Activated CD4-positive, CD25-positive, alpha-beta regulatory T cell treated with anti-CD3 and anti-CD28 coated beads, Interleukin-2, amount 50 U/mL, for 72 hours (primary cell): Measurements from ENCODE around the gene CA14.
A peak's percentile ranks its signal among the peaks of the same experiment; 100 is the strongest.
"Not testable (repeated sequence)": the region's sequence is repeated elsewhere in the genome, so short reads cannot be mapped to it uniquely, and the experiment has no call there.

Experiments
- DNase-seq: peaks from one replicate; pipeline ENCODE4 v3.0.0; 2021

The CA14 gene

GRCh38 chr1:150236614-150237100 lies 20.9 kb upstream of the CA14 start:
- no peak for DNase-seq

GRCh38 chr1:150237176-150237575 lies 20.4 kb upstream of the CA14 start:
- not testable (repeated sequence) for DNase-seq

- no peak for DNase-seq
These were observed 19.8 kb upstream of the CA14 start for GRCh38 chr1:150237746-150238145.

- no peak for DNase-seq
These were observed 14.6 kb upstream of the CA14 start for GRCh38 chr1:150243003-150243402.

GRCh38 chr1:150249936-150250335 lies 7.6 kb upstream of the CA14 start:
- DNase-seq: no peak

- DNase-seq: no peak
These were observed 1.4 kb upstream of the CA14 start for GRCh38 chr1:150256198-150256553.

- no peak for DNase-seq
These were observed 826 bp upstream of the CA14 start for GRCh38 chr1:150256554-150257341.

GRCh38 chr1:150259217-150259616 lies 1.6 kb downstream of the CA14 start:
- no peak for DNase-seq

GRCh38 chr1:150259758-150260669 lies 2.4 kb downstream of the CA14 start:
- no peak for DNase-seq

GRCh38 chr1:150261367-150261766 lies 3.8 kb downstream of the CA14 start:
- DNase-seq: no peak

GRCh38 chr1:150262388-150263320 lies 5.1 kb downstream of the CA14 start:
- no peak for DNase-seq

- no peak for DNase-seq
These were observed 6.0 kb downstream of the CA14 start for GRCh38 chr1:150263549-150263948.

GRCh38 chr1:150267896-150268295 lies 10.3 kb downstream of the CA14 start:
- no peak for DNase-seq

GRCh38 chr1:150268340-150268704 lies 10.7 kb downstream of the CA14 start:
- peak; percentile 49 for DNase-seq

GRCh38 chr1:150268705-150269403 lies 11.3 kb downstream of the CA14 start, which contains the start of gene APH1A:
TSS of gene APH1A (minus strand) at chr1:150269016. CDS start at chr1:150268810, 206 bp downstream.
- DNase-seq: peak; percentile 89

GRCh38 chr1:150269451-150269850 lies 11.9 kb downstream of the CA14 start:
- DNase-seq: no peak

- DNase-seq: no peak
These were observed 13.9 kb downstream of the CA14 start for GRCh38 chr1:150271291-150271959.

- no peak for DNase-seq
These were observed 15.7 kb downstream of the CA14 start for GRCh38 chr1:150273311-150273710.

- no peak for DNase-seq
These were observed 22.6 kb downstream of the CA14 start for GRCh38 chr1:150280138-150280707.

- DNase-seq: peak; percentile 44
These were observed 23.7 kb downstream of the CA14 start for GRCh38 chr1:150281221-150281757.
